BLaER1 (cell line): ENCODE measurements around the gene ADORA2A.

ENCODE experiments used
- H3K27ac ChIP-seq: shearing (Covaris generic); formaldehyde crosslinking; 2 replicates; pipeline ENCODE4 v1.8.1; 2022
- H3K27me3 ChIP-seq: shearing (Covaris generic); formaldehyde crosslinking; 2 replicates; pipeline ENCODE4 v1.8.1; 2022
- H3K36me3 ChIP-seq: shearing (Covaris generic); formaldehyde crosslinking; 2 replicates; pipeline ENCODE4 v1.8.1; 2022
- H3K4me1 ChIP-seq: shearing (Covaris generic); formaldehyde crosslinking; 2 replicates; pipeline ENCODE4 v1.8.1; 2022
- H3K4me2 ChIP-seq: shearing (Covaris generic); formaldehyde crosslinking; 2 replicates; pipeline ENCODE4 v1.8.1; 2022
- H3K4me3 ChIP-seq: shearing (Covaris generic); formaldehyde crosslinking; 2 replicates; pipeline ENCODE4 v1.8.1; 2022
- H3K9ac ChIP-seq: shearing (Covaris generic); formaldehyde crosslinking; 2 replicates; pipeline ENCODE4 v1.8.1; 2022
- H3K9me3 ChIP-seq: shearing (Covaris generic); formaldehyde crosslinking; 2 replicates; pipeline ENCODE4 v1.8.1; 2022
- H4K20me1 ChIP-seq: shearing (Covaris generic); formaldehyde crosslinking; 2 replicates; pipeline ENCODE4 v1.8.1; 2022
- Cebpa-rat ChIP-seq: shearing (Covaris generic); IDR thresholded peaks from 2 replicates; pipeline ENCODE4 v1.8.1; 2022

ADORA2A gene

GRCh38 chr22:24430431-24431308 is 3.3 kb downstream of the ADORA2A start:
- Histone ChIP-seq H3K9ac (peak overlapping the region; percentile 38), H3K4me2 (peak overlapping the region; percentile 98), H3K27ac (peak overlapping the region; percentile 94), H3K27me3 (no peaks in the 10 kb centered on the region), H3K4me3 (no peak overlapping the region), H3K4me1 (peaks cover 100% of the 10 kb centered on the region), H3K36me3 (no peaks in the 10 kb centered on the region), H3K9me3 (no peaks in the 10 kb centered on the region), H4K20me1 (peaks cover 25% of the 10 kb centered on the region)
- TF ChIP-seq Cebpa-rat: no peak

- no peak for TF ChIP-seq Cebpa-rat
- Histone ChIP-seq H3K36me3 (no peaks in the 10 kb centered on the region), H3K4me3 (no peak overlapping the region), H3K4me2 (peak overlapping the region; percentile 98), H3K9me3 (no peaks in the 10 kb centered on the region), H3K9ac (no peak overlapping the region), H3K27ac (no peak overlapping the region; the same call in none of the 2 replicates), H3K27me3 (no peaks in the 10 kb centered on the region), H4K20me1 (peaks cover 25% of the 10 kb centered on the region), H3K4me1 (peaks cover 100% of the 10 kb centered on the region)
These were observed 4.1 kb downstream of the ADORA2A start for GRCh38 chr22:24431309-24432034.

GRCh38 chr22:24432059-24432853 is 4.9 kb downstream of the ADORA2A start:
- Histone ChIP-seq H3K27ac (peak overlapping the region; percentile 85), H3K9ac (no peak overlapping the region; the same call in 1 of the 2 replicates), H4K20me1 (peaks cover 25% of the 10 kb centered on the region), H3K4me1 (peaks cover 100% of the 10 kb centered on the region), H3K27me3 (no peaks in the 10 kb centered on the region), H3K9me3 (no peaks in the 10 kb centered on the region), H3K4me2 (peak overlapping the region; percentile 98), H3K36me3 (no peaks in the 10 kb centered on the region), H3K4me3 (no peak overlapping the region)
- TF ChIP-seq Cebpa-rat: no peak

GRCh38 chr22:24433001-24433827 is 5.8 kb downstream of the ADORA2A start:
- Histone ChIP-seq H3K36me3 (no peaks in the 10 kb centered on the region), H3K4me3 (peak overlapping the region; percentile 41; the same call in 1 of the 2 replicates), H3K27ac (peak overlapping the region; percentile 85), H3K9ac (peak overlapping the region; percentile 63), H3K4me2 (peak overlapping the region; percentile 98), H3K9me3 (no peaks in the 10 kb centered on the region), H3K27me3 (no peaks in the 10 kb centered on the region), H3K4me1 (peaks cover 100% of the 10 kb centered on the region), H4K20me1 (peaks cover 25% of the 10 kb centered on the region)
- no peak for TF ChIP-seq Cebpa-rat

GRCh38 chr22:24433828-24434470 is 6.5 kb downstream of the ADORA2A start:
- H3K27ac ChIP-seq: peak overlapping the region; percentile 85
- no peak for TF ChIP-seq Cebpa-rat
- H3K4me1 ChIP-seq: peaks cover 100% of the 10 kb centered on the region
- peaks cover 25% of the 10 kb centered on the region for H4K20me1 ChIP-seq
- H3K4me3 ChIP-seq: peak overlapping the region; percentile 41; the same call in 1 of the 2 replicates
- H3K36me3 ChIP-seq: no peaks in the 10 kb centered on the region
- peak overlapping the region; percentile 63 for H3K9ac ChIP-seq
- peak overlapping the region; percentile 98 for H3K4me2 ChIP-seq
- H3K27me3 ChIP-seq: no peaks in the 10 kb centered on the region
- no peaks in the 10 kb centered on the region for H3K9me3 ChIP-seq

- Histone ChIP-seq H3K36me3 (no peaks in the 10 kb centered on the region), H3K4me1 (peaks cover 100% of the 10 kb centered on the region), H3K9me3 (no peaks in the 10 kb centered on the region), H3K4me3 (no peak overlapping the region), H3K27ac (peak overlapping the region; percentile 85), H4K20me1 (peaks cover 25% of the 10 kb centered on the region), H3K27me3 (no peaks in the 10 kb centered on the region), H3K9ac (peak overlapping the region; percentile 63), H3K4me2 (peak overlapping the region; percentile 98)
- TF ChIP-seq Cebpa-rat: no peak
These were observed 7.3 kb downstream of the ADORA2A start for GRCh38 chr22:24434471-24435322.

GRCh38 chr22:24435323-24435645 is 7.9 kb downstream of the ADORA2A start:
- Histone ChIP-seq H4K20me1 (peaks cover 25% of the 10 kb centered on the region), H3K36me3 (no peaks in the 10 kb centered on the region), H3K9me3 (no peaks in the 10 kb centered on the region), H3K9ac (peak overlapping the region; percentile 36; the same call in 1 of the 2 replicates), H3K27me3 (no peaks in the 10 kb centered on the region), H3K4me1 (peaks cover 100% of the 10 kb centered on the region), H3K4me2 (peak overlapping the region; percentile 98), H3K4me3 (no peak overlapping the region), H3K27ac (peak overlapping the region; percentile 85)
- no peak for TF ChIP-seq Cebpa-rat

GRCh38 chr22:24435861-24436371 is 8.5 kb downstream of the ADORA2A start:
- Histone ChIP-seq H3K27ac (peak overlapping the region; percentile 85), H3K9ac (no peak overlapping the region), H3K36me3 (no peaks in the 10 kb centered on the region), H3K9me3 (no peaks in the 10 kb centered on the region), H3K27me3 (no peaks in the 10 kb centered on the region), H3K4me2 (peak overlapping the region; percentile 98), H3K4me3 (no peak overlapping the region), H4K20me1 (peaks cover 25% of the 10 kb centered on the region), H3K4me1 (peaks cover 100% of the 10 kb centered on the region)
- no peak for TF ChIP-seq Cebpa-rat
